Omental fat pad (tissue), 4 donors: Measurements from ENCODE around the gene BCAS1. TPM values are rescaled to one million over a fixed set of nuclear protein-coding genes. Genes with fewer than 3 reads are reported as not detected.

Experiments used
- ATAC-seq: fragments of 150-250 bp; one replicate; pipeline ENCODE4 v1.9.1; 2016; ENCODE audit warnings: mild to moderate bottlenecking, moderate library complexity; ENCODE audit not compliant: low FRiP score
- DNase-seq: peaks from one replicate; pipeline ENCODE4 v3.0.0-alpha.2; 2019; ENCODE audit warnings: low spot score
- CTCF ChIP-seq, 3 donors: fragments of 450-650 bp; IDR thresholded peaks; one replicate each; pipeline ENCODE4 v1.5.1; 2016 to 2017; ENCODE audit warnings: antibody characterized with exemption in 3 of 3, mild to moderate bottlenecking in 3 of 3, moderate library complexity in 2 of 3
- total RNA-seq, 4 donors: library from RNA; depleted of rRNA; stranded (reverse); fragments of >200 nt; gene quantifications; one replicate each; pipeline ENCODE4 v1.1.0, GENCODE V29; 2016

Gene BCAS1
- total RNA-seq, 4 donors from 2014 or later, result 0.50 to 2.2 (median 0.56) TPM; not detected in 1

- ATAC-seq (no peak), DNase-seq (no peak)
- no peak for TF ChIP-seq CTCF (IDR thresholded peaks at IDR 0.05)
Observed at GRCh38 chr20:53923566-53924369, 146.6 kb downstream of the BCAS1 start.

- peak; percentile 59 for ATAC-seq
- no peak for DNase-seq
- TF ChIP-seq CTCF (IDR thresholded peaks at IDR 0.05), result no peak
Observed at GRCh38 chr20:53922901-53923314, 147.5 kb downstream of the BCAS1 start.

- no peak for TF ChIP-seq CTCF (IDR thresholded peaks at IDR 0.05)
- ATAC-seq (no peak), DNase-seq (no peak)
Observed at GRCh38 chr20:53921443-53921973, 148.9 kb downstream of the BCAS1 start.

GRCh38 chr20:53920647-53921245 lies 149.6 kb downstream of the BCAS1 start:
- DNase-seq (no peak), ATAC-seq (no peak)
- TF ChIP-seq CTCF (IDR thresholded peaks at IDR 0.05), result no peak

- TF ChIP-seq CTCF (IDR thresholded peaks at IDR 0.05), result no peak
- ATAC-seq, result no peak
- DNase-seq, result no peak
Observed at GRCh38 chr20:53919886-53920285, 150.5 kb downstream of the BCAS1 start.

- TF ChIP-seq CTCF (IDR thresholded peaks at IDR 0.05), result no peak
- DNase-seq (no peak), ATAC-seq (no peak)
Observed at GRCh38 chr20:53918949-53919361, 151.4 kb downstream of the BCAS1 start.

- no peak for DNase-seq
- no peak for TF ChIP-seq CTCF (IDR thresholded peaks at IDR 0.05)
- ATAC-seq, result no peak
Observed at GRCh38 chr20:53918020-53918311, 152.4 kb downstream of the BCAS1 start.
